ENCODE results near the gene SERPINA12.
A peak's percentile ranks its signal among the peaks of the same experiment; 100 is the strongest.

The SERPINA12 gene, protein sequence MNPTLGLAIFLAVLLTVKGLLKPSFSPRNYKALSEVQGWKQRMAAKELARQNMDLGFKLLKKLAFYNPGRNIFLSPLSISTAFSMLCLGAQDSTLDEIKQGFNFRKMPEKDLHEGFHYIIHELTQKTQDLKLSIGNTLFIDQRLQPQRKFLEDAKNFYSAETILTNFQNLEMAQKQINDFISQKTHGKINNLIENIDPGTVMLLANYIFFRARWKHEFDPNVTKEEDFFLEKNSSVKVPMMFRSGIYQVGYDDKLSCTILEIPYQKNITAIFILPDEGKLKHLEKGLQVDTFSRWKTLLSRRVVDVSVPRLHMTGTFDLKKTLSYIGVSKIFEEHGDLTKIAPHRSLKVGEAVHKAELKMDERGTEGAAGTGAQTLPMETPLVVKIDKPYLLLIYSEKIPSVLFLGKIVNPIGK

DNA sequence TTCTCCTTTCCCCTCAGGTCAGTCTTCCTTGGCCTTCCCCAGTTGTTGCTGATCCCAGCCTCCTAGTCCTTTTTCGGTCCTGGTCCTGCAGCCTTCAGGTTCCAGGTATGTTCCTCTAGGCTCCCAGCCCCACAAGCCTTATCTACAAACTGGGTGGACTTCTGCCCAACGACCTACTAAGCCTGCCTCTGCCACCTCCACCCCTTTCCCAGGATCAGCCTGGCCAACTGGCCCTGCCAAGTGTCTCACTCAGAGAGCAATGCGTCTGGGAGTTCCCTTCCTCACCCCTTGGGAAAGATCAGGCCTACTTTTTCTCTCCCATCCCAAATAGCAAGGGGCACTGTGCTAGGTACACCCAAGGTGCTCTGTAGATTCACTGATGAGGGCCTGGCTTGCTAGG lies at the start of gene SERPINA12:
Gene SERPINA12 (minus strand): TSS at position 114 of the 400 bp plus-strand sequence. CDS start 11,072 bp downstream, outside the sequence.
- TF ChIP-seq, protein P1, sequence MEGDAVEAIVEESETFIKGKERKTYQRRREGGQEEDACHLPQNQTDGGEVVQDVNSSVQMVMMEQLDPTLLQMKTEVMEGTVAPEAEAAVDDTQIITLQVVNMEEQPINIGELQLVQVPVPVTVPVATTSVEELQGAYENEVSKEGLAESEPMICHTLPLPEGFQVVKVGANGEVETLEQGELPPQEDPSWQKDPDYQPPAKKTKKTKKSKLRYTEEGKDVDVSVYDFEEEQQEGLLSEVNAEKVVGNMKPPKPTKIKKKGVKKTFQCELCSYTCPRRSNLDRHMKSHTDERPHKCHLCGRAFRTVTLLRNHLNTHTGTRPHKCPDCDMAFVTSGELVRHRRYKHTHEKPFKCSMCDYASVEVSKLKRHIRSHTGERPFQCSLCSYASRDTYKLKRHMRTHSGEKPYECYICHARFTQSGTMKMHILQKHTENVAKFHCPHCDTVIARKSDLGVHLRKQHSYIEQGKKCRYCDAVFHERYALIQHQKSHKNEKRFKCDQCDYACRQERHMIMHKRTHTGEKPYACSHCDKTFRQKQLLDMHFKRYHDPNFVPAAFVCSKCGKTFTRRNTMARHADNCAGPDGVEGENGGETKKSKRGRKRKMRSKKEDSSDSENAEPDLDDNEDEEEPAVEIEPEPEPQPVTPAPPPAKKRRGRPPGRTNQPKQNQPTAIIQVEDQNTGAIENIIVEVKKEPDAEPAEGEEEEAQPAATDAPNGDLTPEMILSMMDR (conservative IDR thresholded peaks at IDR 0.05) = no peak
- TF ChIP-seq ZFX (IDR thresholded peaks at IDR 0.05) = no peak
- H3K27ac ChIP-seq = no peak within 1 kb of the TSS

DNA sequence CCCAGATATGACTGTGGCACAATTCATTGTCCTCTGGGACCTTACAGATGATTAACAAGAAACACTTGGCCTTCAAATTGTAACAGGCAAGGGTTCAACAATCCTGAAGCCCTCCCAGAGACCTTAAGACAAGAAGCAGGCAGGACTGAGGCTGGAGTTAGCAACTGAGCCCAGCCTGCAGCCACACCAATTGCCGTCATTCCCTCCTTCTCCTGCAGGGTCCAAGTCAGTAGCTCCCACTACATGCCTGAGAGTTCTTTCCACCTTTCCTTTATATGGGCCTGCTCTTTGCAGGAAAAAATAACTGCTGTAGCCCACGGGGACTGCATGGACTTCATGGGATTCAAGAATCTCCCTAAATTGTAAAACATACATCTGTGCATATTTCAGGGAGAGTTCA lies 49.6 kb upstream of the SERPINA12 start:
- TF ChIP-seq ZFX (IDR thresholded peaks at IDR 0.05) = no peak
- TF ChIP-seq, protein P1 (conservative IDR thresholded peaks at IDR 0.05) = no peak
- H3K27ac ChIP-seq = no peak overlapping the region

DNA sequence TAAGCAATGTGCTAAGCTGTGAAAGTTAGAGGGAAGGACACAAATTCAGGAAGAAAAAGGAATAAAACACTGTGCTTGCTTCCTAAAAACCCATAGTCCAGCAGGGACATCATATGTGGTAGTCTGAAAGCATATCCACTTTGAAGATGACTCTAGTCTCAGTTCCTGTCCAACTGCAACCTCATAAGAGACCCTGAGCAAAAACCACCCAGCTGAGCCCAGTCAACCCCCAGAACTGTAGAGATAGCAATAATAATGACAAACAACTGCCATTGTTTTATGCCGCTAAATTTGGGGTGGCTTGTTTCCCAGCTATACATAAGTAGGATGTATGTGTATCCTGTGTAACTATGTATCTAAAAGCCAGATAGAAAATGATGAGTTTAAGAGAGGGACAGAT lies 48.1 kb upstream of the SERPINA12 start:
- H3K27ac ChIP-seq = no peak overlapping the region
- TF ChIP-seq ZFX (IDR thresholded peaks at IDR 0.05) = no peak
- TF ChIP-seq, protein P1 (conservative IDR thresholded peaks at IDR 0.05) = no peak

DNA sequence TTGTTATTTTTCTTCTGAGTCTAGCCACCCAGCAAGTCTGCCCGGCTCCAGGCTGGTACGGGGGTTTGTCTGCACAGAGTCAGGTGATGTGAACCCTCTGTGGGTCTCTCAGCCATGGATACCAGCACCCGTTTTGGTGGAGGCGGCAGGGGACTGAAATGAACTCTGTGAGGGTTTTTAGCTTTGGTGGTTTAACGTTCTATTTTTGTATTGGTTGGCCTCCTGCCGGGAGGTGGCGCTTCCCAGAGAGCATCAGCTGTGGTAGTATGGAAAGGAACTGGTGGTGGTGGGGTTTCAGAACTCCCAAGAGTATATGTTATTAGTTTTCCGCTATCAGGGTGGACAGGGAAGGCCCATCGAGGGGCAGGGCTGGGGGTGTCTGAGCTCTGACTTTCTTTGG lies 46.7 kb upstream of the SERPINA12 start:
- H3K27ac ChIP-seq = no peak overlapping the region
- TF ChIP-seq ZFX (IDR thresholded peaks at IDR 0.05) = no peak
- TF ChIP-seq, protein P1 (conservative IDR thresholded peaks at IDR 0.05) = no peak

DNA sequence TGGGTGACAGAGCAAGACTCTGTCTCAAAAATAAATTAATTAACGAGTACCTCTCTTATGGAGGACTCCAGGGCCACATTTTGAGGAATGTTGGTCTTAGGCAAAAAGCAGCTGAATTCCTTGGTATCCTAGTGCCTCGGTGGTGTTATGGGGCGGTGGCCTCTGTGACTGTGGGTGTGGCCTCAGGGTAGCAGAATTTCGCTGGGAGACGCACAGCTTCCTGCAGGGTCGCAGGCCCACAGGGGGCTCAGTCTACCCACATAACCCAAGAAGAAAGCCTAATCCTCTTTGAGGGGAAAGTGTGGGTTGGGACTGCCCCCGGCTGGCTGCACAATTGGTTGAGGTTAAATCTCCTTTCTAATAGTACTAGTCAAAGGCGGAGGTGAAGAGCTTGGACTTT lies 40.8 kb upstream of the SERPINA12 start:
- no peak overlapping the region for H3K27ac ChIP-seq
- TF ChIP-seq, protein P1 (conservative IDR thresholded peaks at IDR 0.05) = no peak
- no peak for TF ChIP-seq ZFX (IDR thresholded peaks at IDR 0.05)

DNA sequence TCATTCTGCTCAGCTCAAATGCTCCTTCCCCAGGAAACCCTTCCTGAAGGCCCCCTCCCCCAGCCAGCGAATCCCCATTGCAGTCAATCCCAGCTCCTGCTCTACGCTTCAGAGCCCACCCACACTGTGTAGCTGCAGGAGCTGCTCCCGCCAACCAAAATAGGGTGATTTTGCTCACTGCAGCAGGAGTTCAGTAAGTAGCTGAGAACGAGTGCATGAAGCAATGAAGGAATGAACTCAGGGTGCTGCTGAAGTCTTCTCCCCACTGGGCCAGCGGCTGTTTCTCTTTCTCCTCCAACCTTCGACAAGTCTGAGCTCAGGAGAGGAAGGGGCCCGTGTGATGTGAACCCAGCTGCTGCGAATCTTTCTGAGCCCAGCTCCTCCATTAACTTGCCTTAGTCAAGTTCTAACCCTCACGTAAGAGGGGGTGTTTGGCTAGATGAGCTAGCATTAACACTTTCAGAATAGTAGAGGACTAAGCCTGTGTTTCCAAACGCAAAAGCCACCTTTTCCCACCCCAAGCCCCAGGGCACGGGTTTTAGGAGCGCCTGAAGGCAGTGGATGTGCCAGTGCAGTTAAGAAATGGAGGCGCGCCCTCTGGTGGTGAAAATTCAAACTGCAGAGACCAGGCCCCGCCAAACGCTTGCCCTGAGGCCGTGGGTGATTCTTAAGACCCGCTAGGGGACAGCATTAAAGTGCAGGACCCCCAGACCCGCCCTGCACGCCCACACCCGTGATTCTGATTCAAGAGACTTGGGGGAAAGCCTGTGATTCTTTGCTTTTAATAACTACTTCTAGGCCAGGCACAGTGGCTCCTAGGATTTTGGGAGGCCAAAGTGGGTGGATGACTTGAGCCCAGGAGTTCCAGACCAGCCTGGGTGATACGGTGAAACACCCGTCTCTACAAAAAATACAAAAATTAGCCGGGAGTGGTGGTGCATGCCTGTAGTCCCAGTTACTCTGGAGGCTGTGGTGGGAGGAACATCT lies 40.0 kb upstream of the SERPINA12 start:
- H3K27ac ChIP-seq = no peak overlapping the region
- no peak for TF ChIP-seq ZFX (IDR thresholded peaks at IDR 0.05)
- TF ChIP-seq, protein P1 (conservative IDR thresholded peaks at IDR 0.05) = peak; percentile 95

All from C4-2B (cell line).